Smooth muscle cell (in vitro differentiated cells): ENCODE data around the gene TEP1. TPM values are rescaled to one million over a fixed set of nuclear protein-coding genes. Genes with fewer than 3 reads are reported as not detected.
"Not testable (repeated sequence)": the region's sequence is repeated elsewhere in the genome, so short reads cannot be mapped to it uniquely, and the experiment has no call there.

Experiments used
- DNase-seq: peaks from one replicate; lab custom pipeline; 2025; ENCODE audit not compliant: unreplicated experiment; lab: John Stamatoyannopoulos, UW
- H2AFZ ChIP-seq: fragments of 200-600 bp; sonication (generic); 2 replicates; pipeline ENCODE4 v1.6.0; 2016; ENCODE audit warnings: antibody characterized with exemption, low read depth, mild to moderate bottlenecking
- H3F3A ChIP-seq: fragments of 200-600 bp; sonication (generic); 2 replicates; pipeline ENCODE4 v1.6.0; 2017; ENCODE audit warnings: antibody characterized with exemption, low read depth
- H3K27ac ChIP-seq: fragments of 200-600 bp; sonication (generic); 2 replicates; pipeline ENCODE4 v1.5.1; 2016; ENCODE audit warnings: low read depth, mild to moderate bottlenecking
- H3K27me3 ChIP-seq: fragments of 200-600 bp; sonication (generic); 2 replicates; pipeline ENCODE4 v1.6.1; 2016; ENCODE audit warnings: low read depth, mild to moderate bottlenecking
- H3K36me3 ChIP-seq: fragments of 200-600 bp; sonication (generic); 2 replicates; pipeline ENCODE4 v1.5.1; 2016; ENCODE audit warnings: low read depth
- H3K4me1 ChIP-seq: fragments of 200-600 bp; sonication (generic); 2 replicates; pipeline ENCODE4 v1.5.1; 2016; ENCODE audit warnings: low read depth
- H3K4me2 ChIP-seq: fragments of 200-600 bp; sonication (generic); 2 replicates; pipeline ENCODE4 v1.6.0; 2016; ENCODE audit warnings: mild to moderate bottlenecking
- H3K4me3 ChIP-seq: fragments of 200-600 bp; sonication (generic); 2 replicates; pipeline ENCODE4 v1.5.1; 2016; ENCODE audit warnings: mild to moderate bottlenecking
- H3K79me2 ChIP-seq: fragments of 200-600 bp; sonication (generic); 2 replicates; pipeline ENCODE4 v1.6.0; 2016; ENCODE audit warnings: low read depth, mild to moderate bottlenecking
- H3K9ac ChIP-seq: fragments of 200-600 bp; sonication (generic); 2 replicates; pipeline ENCODE4 v1.6.0; 2016; ENCODE audit warnings: low read depth
- H3K9me3 ChIP-seq: fragments of 200-600 bp; sonication (generic); replicated peaks from 2 replicates; pipeline ENCODE4 v1.5.1; 2016; ENCODE audit warnings: low read depth
- H4K20me1 ChIP-seq: fragments of 200-600 bp; sonication (generic); 2 replicates; pipeline ENCODE4 v1.6.0; 2016; ENCODE audit warnings: low read depth
- CTCF ChIP-seq: fragments of 200-600 bp; sonication (generic); IDR thresholded peaks from 2 replicates; pipeline ENCODE4 v1.5.1; 2017; ENCODE audit warnings: borderline replicate concordance, mild to moderate bottlenecking, antibody characterized with exemption; ENCODE audit not compliant: insufficient read depth, poor library complexity, severe bottlenecking
- WGBS: methylation state at CpG from one replicate; pipeline ENCODE4 v1.1.7; 2016; ENCODE audit warnings: low lambda C conversion rate; 5-methylcytosine and 5-hydroxymethylcytosine counted together
- polyA plus RNA-seq: library from polyadenylated mRNA; unstranded; fragments of >200 nt; fragmentation: Nextera tagmentation; extraction: Ambion mirVana; gene quantifications from 2 replicates; pipeline ENCODE4 v1.2.1, GENCODE V29; 2016
- total RNA-seq: library from RNA; depleted of rRNA; stranded (reverse); fragments of >200 nt; gene quantifications from 2 replicates; pipeline ENCODE4 v1.2.3, GENCODE V29; 2014

The TEP1 gene
- total and polyA plus RNA-seq, 2 experiments from 2014 or later = 4.0 to 10.3 TPM

- Histone ChIP-seq H3K4me2 (no peak overlapping the region), H3K9me3 (no peaks in the 10 kb centered on the region), H3K36me3 (peaks cover 9% of the 10 kb centered on the region), H2AFZ (no peak overlapping the region), H3K27me3 (no peaks in the 10 kb centered on the region), H3K4me3 (no peak overlapping the region), H3F3A (no peaks in the 10 kb centered on the region), H3K79me2 (no peaks in the 10 kb centered on the region), H3K9ac (no peak overlapping the region), H3K27ac (no peak overlapping the region), H4K20me1 (no peaks in the 10 kb centered on the region), H3K4me1 (no peaks in the 10 kb centered on the region)
- DNase-seq = no peak
- TF ChIP-seq CTCF = no peak
Observed at GRCh38 chr14:20365928-20366327, 47.4 kb downstream of the TEP1 start.

- H4K20me1 ChIP-seq, H3K27ac ChIP-seq, H3K4me1 ChIP-seq, H3K4me3 ChIP-seq, DNase-seq, H3K79me2 ChIP-seq, H3K9me3 ChIP-seq, H3F3A ChIP-seq, H2AFZ ChIP-seq, H3K27me3 ChIP-seq, H3K4me2 ChIP-seq, H3K9ac ChIP-seq: not testable (repeated sequence)
- peaks cover 31% of the 10 kb centered on the region for H3K36me3 ChIP-seq
- 94% methylated on average over 3 of the region's 3 CpGs for WGBS
Observed at GRCh38 chr14:20358474-20358873, 54.8 kb downstream of the TEP1 start.

- DNase-seq = no peak
- peaks cover 2% of the 10 kb centered on the region for H3F3A ChIP-seq
- H3K79me2 ChIP-seq = no peaks in the 10 kb centered on the region
- no peaks in the 10 kb centered on the region for H3K4me1 ChIP-seq
- H3K9ac ChIP-seq = no peak overlapping the region
- H3K36me3 ChIP-seq = peaks cover 41% of the 10 kb centered on the region
- no peak overlapping the region for H3K4me3 ChIP-seq
- no peaks in the 10 kb centered on the region for H3K9me3 ChIP-seq
- H3K27ac ChIP-seq = no peak overlapping the region
- TF ChIP-seq CTCF = no peak
- 95% methylated on average over 3 of the region's 3 CpGs for WGBS
- H4K20me1 ChIP-seq = no peaks in the 10 kb centered on the region
- no peak overlapping the region for H2AFZ ChIP-seq
- H3K4me2 ChIP-seq = no peak overlapping the region
- no peaks in the 10 kb centered on the region for H3K27me3 ChIP-seq
Observed at GRCh38 chr14:20356422-20356821, 56.9 kb downstream of the TEP1 start.

- no peak overlapping the region for H2AFZ ChIP-seq
- H3K27ac ChIP-seq = no peak overlapping the region
- no peak overlapping the region for H3K4me2 ChIP-seq
- no peak for DNase-seq
- H3K9ac ChIP-seq = no peak overlapping the region
- H3K36me3 ChIP-seq = peaks cover 28% of the 10 kb centered on the region
- no peaks in the 10 kb centered on the region for H4K20me1 ChIP-seq
- no peak for TF ChIP-seq CTCF
- H3K4me1 ChIP-seq = no peaks in the 10 kb centered on the region
- no peak overlapping the region for H3K4me3 ChIP-seq
- H3K27me3 ChIP-seq = no peaks in the 10 kb centered on the region
- no peaks in the 10 kb centered on the region for H3K9me3 ChIP-seq
- H3F3A ChIP-seq = no peaks in the 10 kb centered on the region
- no peaks in the 10 kb centered on the region for H3K79me2 ChIP-seq
Observed at GRCh38 chr14:20350860-20351259, 62.4 kb downstream of the TEP1 start.
